ENCODE data around the gene PHF21A.

The PHF21A gene

GRCh38 chr11:45925550-45925949 is 195.7 kb downstream of the PHF21A start:
- no peak for DNase-seq (ENCODE audit: extremely low spot score)

GRCh38 chr11:45924927-45925326 is 196.3 kb downstream of the PHF21A start:
- TF ChIP-seq HDGF (IDR thresholded peaks at IDR 0.05; ENCODE audit: borderline replicate concordance) (no peak), FOXM1 (IDR thresholded peaks at IDR 0.05; ENCODE audit: borderline replicate concordance) (no peak), PKNOX1 (IDR thresholded peaks at IDR 0.05) (no peak), L3MBTL2 (conservative IDR thresholded peaks at IDR 0.05) (no peak), FOXA1 (IDR thresholded peaks at IDR 0.05) (no peak), SUZ12 (IDR thresholded peaks at IDR 0.05) (no peak), LEF1 (IDR thresholded peaks at IDR 0.05; ENCODE audit: borderline replicate concordance) (no peak), ZNF384 (IDR thresholded peaks at IDR 0.05) (no peak), FOXK2 (IDR thresholded peaks at IDR 0.05) (no peak), CTBP1 (IDR thresholded peaks at IDR 0.05; ENCODE audit: borderline replicate concordance) (no peak), BHLHE40 (IDR thresholded peaks at IDR 0.05; ENCODE audit: borderline replicate concordance) (no peak), NFRKB (IDR thresholded peaks at IDR 0.05) (no peak), ARNT (IDR thresholded peaks at IDR 0.05) (no peak)
- DNase-seq (ENCODE audit: extremely low spot score): no peak
- ChIA-PET POLR2A (no interaction called here), CTCF (no interaction called here)

More at GRCh38 chr11:45925550-45925949, 195.7 kb downstream of the PHF21A start:
- POLR2A ChIA-PET: no interaction called here
- CTCF ChIA-PET: no interaction called here
- TF ChIP-seq ARNT (IDR thresholded peaks at IDR 0.05) (no peak), ZNF384 (IDR thresholded peaks at IDR 0.05) (no peak), BHLHE40 (IDR thresholded peaks at IDR 0.05; ENCODE audit: borderline replicate concordance) (no peak), SUZ12 (IDR thresholded peaks at IDR 0.05) (no peak), TARDBP (IDR thresholded peaks at IDR 0.05) (no peak), FOXA1 (IDR thresholded peaks at IDR 0.05) (no peak)

GRCh38 chr11:45924036-45924915 is 197.0 kb downstream of the PHF21A start:
- CTCF ChIA-PET: no interaction called here
- TF ChIP-seq ELF4 (IDR thresholded peaks at IDR 0.05) (no peak), PKNOX1 (IDR thresholded peaks at IDR 0.05) (no peak), TARDBP (IDR thresholded peaks at IDR 0.05) (no peak), SUZ12 (IDR thresholded peaks at IDR 0.05) (no peak), FOXM1 (IDR thresholded peaks at IDR 0.05; ENCODE audit: borderline replicate concordance) (no peak)
- no peak for DNase-seq (ENCODE audit: extremely low spot score)
- POLR2A ChIA-PET: no interaction called here

- ChIA-PET POLR2A (interaction anchor here (0.5 to 1.3 kb wide), 3 partner anchors 43 to 245 kb away, joined by 3 to 4 read pairs (median 3); no protein-coding TSS in a partner anchor), CTCF (interaction anchor here (0.8 to 1.5 kb wide), 2 partner anchors 84 to 151 kb away, joined by 3 to 5 read pairs; no protein-coding TSS in a partner anchor)
- no peak for TF ChIP-seq FOXK2 (IDR thresholded peaks at IDR 0.05)
- no peak for TF ChIP-seq TARDBP (IDR thresholded peaks at IDR 0.05)
- TF ChIP-seq SP1 (IDR thresholded peaks at IDR 0.05): no peak
- no peak for TF ChIP-seq FOXM1 (IDR thresholded peaks at IDR 0.05; ENCODE audit: borderline replicate concordance)
- TF ChIP-seq FOXA1 (IDR thresholded peaks at IDR 0.05): no peak
- TF ChIP-seq PKNOX1 (IDR thresholded peaks at IDR 0.05): no peak
- no peak for TF ChIP-seq L3MBTL2 (conservative IDR thresholded peaks at IDR 0.05)
- TF ChIP-seq NFRKB (IDR thresholded peaks at IDR 0.05): no peak
- no peak for TF ChIP-seq ARNT (IDR thresholded peaks at IDR 0.05)
- no peak for TF ChIP-seq BHLHE40 (IDR thresholded peaks at IDR 0.05; ENCODE audit: borderline replicate concordance)
- no peak for TF ChIP-seq SUZ12 (IDR thresholded peaks at IDR 0.05)
- no peak for TF ChIP-seq ZNF384 (IDR thresholded peaks at IDR 0.05)
- TF ChIP-seq HDGF (IDR thresholded peaks at IDR 0.05; ENCODE audit: borderline replicate concordance): no peak
- TF ChIP-seq LEF1 (IDR thresholded peaks at IDR 0.05; ENCODE audit: borderline replicate concordance): no peak
- no peak for TF ChIP-seq CTBP1 (IDR thresholded peaks at IDR 0.05; ENCODE audit: borderline replicate concordance)
- no peak for TF ChIP-seq ELF4 (IDR thresholded peaks at IDR 0.05)
- DNase-seq (ENCODE audit: extremely low spot score): peak; percentile 72
Observed at GRCh38 chr11:45922425-45923082, 198.7 kb downstream of the PHF21A start, which contains the start of gene LARGE2. TSS of gene LARGE2 (plus strand) at chr11:45922656. CDS start at chr11:45922883, 227 bp downstream.

- ChIA-PET CTCF (interaction anchor here (1.5 kb wide), 1 partner anchor 150 kb away, joined by 5 read pairs; no protein-coding TSS in a partner anchor), POLR2A (interaction anchor here (0.5 to 1.3 kb wide), 4 partner anchors 44 to 246 kb away, joined by 3 to 4 read pairs (median 3); no protein-coding TSS in a partner anchor)
- no peak for DNase-seq (ENCODE audit: extremely low spot score)
- no peak for TF ChIP-seq ELF4 (IDR thresholded peaks at IDR 0.05)
- TF ChIP-seq LEF1 (IDR thresholded peaks at IDR 0.05; ENCODE audit: borderline replicate concordance): no peak
- no peak for TF ChIP-seq CTBP1 (IDR thresholded peaks at IDR 0.05; ENCODE audit: borderline replicate concordance)
- no peak for TF ChIP-seq L3MBTL2 (conservative IDR thresholded peaks at IDR 0.05)
- no peak for TF ChIP-seq NFRKB (IDR thresholded peaks at IDR 0.05)
- no peak for TF ChIP-seq FOXA1 (IDR thresholded peaks at IDR 0.05)
- no peak for TF ChIP-seq SUZ12 (IDR thresholded peaks at IDR 0.05)
- no peak for TF ChIP-seq BHLHE40 (IDR thresholded peaks at IDR 0.05; ENCODE audit: borderline replicate concordance)
- TF ChIP-seq ARNT (IDR thresholded peaks at IDR 0.05): no peak
- TF ChIP-seq PKNOX1 (IDR thresholded peaks at IDR 0.05): no peak
Observed at GRCh38 chr11:45921561-45922424, 199.5 kb downstream of the PHF21A start.
